HL-60 (cell line): ENCODE results near the gene SLC17A2.

Source experiments
- DNase-seq, 2 experiments: peaks; one replicate each; pipeline ENCODE4 v3.0.0-alpha.2; 2010 to 2020; ENCODE audit warnings: low read depth in 1 of 2, low spot score in 1 of 2
- H3K27ac ChIP-seq: fragments of 250-450 bp; sonication (Bioruptor Pico); replicated peaks from 2 replicates; pipeline ENCODE4 v1.5.1; 2020; ENCODE audit warnings: mild to moderate bottlenecking, moderate library complexity
- H3K27me3 ChIP-seq: fragments of 250-450 bp; sonication (Bioruptor Pico); 2 replicates; pipeline ENCODE4 v1.5.1; 2021; ENCODE audit warnings: mild to moderate bottlenecking, moderate library complexity; ENCODE audit not compliant: insufficient read depth, poor library complexity, severe bottlenecking
- H3K4me3 ChIP-seq: replicated peaks from 2 replicates; pipeline ENCODE4 v1.5.1; 2011; ENCODE audit warnings: mild to moderate bottlenecking, control low read depth, low read length; ENCODE audit not compliant: insufficient read depth
- GABPA ChIP-seq: IDR thresholded peaks from 2 replicates; pipeline ENCODE4 v1.6.1; 2012; ENCODE audit warnings: low read depth
- POLR2AphosphoS5 ChIP-seq: IDR thresholded peaks from 2 replicates; pipeline ENCODE4 v1.6.1; 2012; ENCODE audit warnings: low read depth
- SPI1 ChIP-seq: IDR thresholded peaks from 2 replicates; pipeline ENCODE4 v1.6.1; 2012; ENCODE audit warnings: low read depth, mild to moderate bottlenecking, borderline replicate concordance
- TF ChIP-seq, protein P1 (sequence below): IDR thresholded peaks from one replicate; pipeline ENCODE4 v1.5.1; 2011; ENCODE audit warnings: low read length, control low read depth, inconsistent platforms; ENCODE audit not compliant: insufficient read depth
- TF ChIP-seq, protein P2 (sequence below): IDR thresholded peaks from 2 replicates; pipeline ENCODE4 v1.6.1; 2012; ENCODE audit warnings: low read depth; ENCODE audit not compliant: insufficient replicate concordance

SLC17A2 gene

GRCh38 chr6:25878721-25879322 is 51.7 kb downstream of the SLC17A2 start:
- no peaks in the 10 kb centered on the region for H3K27me3 ChIP-seq
- no peak overlapping the region for H3K4me3 ChIP-seq
- H3K27ac ChIP-seq, result no peak overlapping the region
- TF ChIP-seq, protein P1, sequence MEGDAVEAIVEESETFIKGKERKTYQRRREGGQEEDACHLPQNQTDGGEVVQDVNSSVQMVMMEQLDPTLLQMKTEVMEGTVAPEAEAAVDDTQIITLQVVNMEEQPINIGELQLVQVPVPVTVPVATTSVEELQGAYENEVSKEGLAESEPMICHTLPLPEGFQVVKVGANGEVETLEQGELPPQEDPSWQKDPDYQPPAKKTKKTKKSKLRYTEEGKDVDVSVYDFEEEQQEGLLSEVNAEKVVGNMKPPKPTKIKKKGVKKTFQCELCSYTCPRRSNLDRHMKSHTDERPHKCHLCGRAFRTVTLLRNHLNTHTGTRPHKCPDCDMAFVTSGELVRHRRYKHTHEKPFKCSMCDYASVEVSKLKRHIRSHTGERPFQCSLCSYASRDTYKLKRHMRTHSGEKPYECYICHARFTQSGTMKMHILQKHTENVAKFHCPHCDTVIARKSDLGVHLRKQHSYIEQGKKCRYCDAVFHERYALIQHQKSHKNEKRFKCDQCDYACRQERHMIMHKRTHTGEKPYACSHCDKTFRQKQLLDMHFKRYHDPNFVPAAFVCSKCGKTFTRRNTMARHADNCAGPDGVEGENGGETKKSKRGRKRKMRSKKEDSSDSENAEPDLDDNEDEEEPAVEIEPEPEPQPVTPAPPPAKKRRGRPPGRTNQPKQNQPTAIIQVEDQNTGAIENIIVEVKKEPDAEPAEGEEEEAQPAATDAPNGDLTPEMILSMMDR, result no peak
- TF ChIP-seq, protein P2, sequence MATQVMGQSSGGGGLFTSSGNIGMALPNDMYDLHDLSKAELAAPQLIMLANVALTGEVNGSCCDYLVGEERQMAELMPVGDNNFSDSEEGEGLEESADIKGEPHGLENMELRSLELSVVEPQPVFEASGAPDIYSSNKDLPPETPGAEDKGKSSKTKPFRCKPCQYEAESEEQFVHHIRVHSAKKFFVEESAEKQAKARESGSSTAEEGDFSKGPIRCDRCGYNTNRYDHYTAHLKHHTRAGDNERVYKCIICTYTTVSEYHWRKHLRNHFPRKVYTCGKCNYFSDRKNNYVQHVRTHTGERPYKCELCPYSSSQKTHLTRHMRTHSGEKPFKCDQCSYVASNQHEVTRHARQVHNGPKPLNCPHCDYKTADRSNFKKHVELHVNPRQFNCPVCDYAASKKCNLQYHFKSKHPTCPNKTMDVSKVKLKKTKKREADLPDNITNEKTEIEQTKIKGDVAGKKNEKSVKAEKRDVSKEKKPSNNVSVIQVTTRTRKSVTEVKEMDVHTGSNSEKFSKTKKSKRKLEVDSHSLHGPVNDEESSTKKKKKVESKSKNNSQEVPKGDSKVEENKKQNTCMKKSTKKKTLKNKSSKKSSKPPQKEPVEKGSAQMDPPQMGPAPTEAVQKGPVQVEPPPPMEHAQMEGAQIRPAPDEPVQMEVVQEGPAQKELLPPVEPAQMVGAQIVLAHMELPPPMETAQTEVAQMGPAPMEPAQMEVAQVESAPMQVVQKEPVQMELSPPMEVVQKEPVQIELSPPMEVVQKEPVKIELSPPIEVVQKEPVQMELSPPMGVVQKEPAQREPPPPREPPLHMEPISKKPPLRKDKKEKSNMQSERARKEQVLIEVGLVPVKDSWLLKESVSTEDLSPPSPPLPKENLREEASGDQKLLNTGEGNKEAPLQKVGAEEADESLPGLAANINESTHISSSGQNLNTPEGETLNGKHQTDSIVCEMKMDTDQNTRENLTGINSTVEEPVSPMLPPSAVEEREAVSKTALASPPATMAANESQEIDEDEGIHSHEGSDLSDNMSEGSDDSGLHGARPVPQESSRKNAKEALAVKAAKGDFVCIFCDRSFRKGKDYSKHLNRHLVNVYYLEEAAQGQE, result no peak
- TF ChIP-seq SPI1, result no peak
- TF ChIP-seq POLR2AphosphoS5, result no peak
- no peak for DNase-seq

- TF ChIP-seq SPI1 (no peak), POLR2AphosphoS5 (no peak), GABPA (no peak)
- TF ChIP-seq, protein P1, result no peak
- TF ChIP-seq, protein P2, result no peak
- Histone ChIP-seq H3K27me3 (no peaks in the 10 kb centered on the region), H3K4me3 (no peak overlapping the region), H3K27ac (no peak overlapping the region)
- no peak for DNase-seq
Observed at GRCh38 chr6:25875926-25876602, 54.4 kb downstream of the SLC17A2 start.

DNA sequence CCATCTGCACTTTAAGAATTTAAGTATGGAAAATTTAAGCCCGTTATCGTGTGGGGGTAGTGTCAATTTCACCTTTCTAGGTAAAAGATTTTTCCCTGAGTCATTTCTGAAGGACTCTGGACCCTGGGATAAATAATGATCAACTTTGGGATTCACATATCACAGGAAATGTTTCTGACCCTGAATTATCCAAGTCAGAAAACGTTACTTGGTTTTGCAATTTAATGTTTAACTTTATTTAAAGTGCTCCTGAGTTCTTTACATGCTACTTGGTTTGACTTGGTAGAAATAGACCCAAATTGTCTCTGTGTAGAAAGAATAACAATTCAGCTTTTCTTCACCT is 55.0 kb downstream of the SLC17A2 start:
- H3K27me3 ChIP-seq, result no peaks in the 10 kb centered on the region
- no peak for DNase-seq

More for the DNA sequence above, 55.0 kb downstream of the SLC17A2 start:
- Histone ChIP-seq H3K4me3 (no peak overlapping the region), H3K27ac (no peak overlapping the region)
- no peak for TF ChIP-seq SPI1
- TF ChIP-seq, protein P1, result no peak
- no peak for TF ChIP-seq POLR2AphosphoS5
- TF ChIP-seq, protein P2, result no peak
- no peak for TF ChIP-seq GABPA
